NOMO-1 (cell line): ENCODE data around the gene CLEC7A.
A peak's percentile ranks its signal among the peaks of the same experiment; 100 is the strongest.

ENCODE experiments used
- DNase-seq, 2 experiments: peaks; one replicate each; lab custom pipeline; 2025; ENCODE audit not compliant: unreplicated experiment in 2 of 2; lab: John Stamatoyannopoulos, UW

CLEC7A gene

DNA sequence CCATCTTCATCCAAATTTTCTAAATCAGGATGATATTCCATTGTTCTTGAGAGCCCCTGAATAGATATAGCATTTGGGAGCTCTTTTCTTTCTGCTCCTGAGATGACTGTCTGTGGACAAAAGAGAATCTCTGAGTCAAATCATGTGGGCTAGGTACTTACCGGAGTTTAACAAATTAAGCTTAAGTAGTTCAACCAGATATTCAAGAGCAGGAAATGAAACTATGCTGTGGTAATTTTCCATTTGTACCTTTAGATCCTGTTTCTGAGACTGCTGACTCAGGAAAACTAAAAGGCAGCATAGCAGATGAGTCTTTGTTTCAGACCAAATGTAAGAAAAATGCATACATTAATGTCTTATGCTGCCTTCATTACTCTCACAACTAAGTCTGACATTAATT is at the start of gene CLEC7A:
TSS of gene CLEC7A (minus strand) at position 158 of the 400 bp plus-strand sequence. CDS start at position 41, 117 bp downstream.
- DNase-seq: peak; percentile 48 to 93

DNA sequence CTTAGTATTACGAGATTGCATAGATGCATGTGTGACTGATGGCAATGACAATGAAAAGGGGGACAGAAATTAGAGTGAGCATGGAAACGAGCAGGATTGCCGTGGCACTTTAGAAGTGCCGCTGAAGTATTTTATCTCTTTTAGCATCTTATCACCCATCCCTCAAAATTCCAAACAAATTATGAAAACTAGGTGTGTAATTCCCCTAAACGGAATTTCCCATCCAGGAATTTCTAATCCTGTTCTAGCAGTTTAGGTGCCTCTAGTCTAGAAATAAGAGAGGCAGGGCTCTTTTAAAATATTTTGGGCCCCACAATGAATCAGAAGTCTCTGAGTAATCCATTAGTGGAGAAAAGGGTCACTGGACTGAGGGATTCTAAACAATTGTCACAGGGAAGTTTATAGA is 49.8 kb upstream of the CLEC7A start:
- DNase-seq: no peak

DNA sequence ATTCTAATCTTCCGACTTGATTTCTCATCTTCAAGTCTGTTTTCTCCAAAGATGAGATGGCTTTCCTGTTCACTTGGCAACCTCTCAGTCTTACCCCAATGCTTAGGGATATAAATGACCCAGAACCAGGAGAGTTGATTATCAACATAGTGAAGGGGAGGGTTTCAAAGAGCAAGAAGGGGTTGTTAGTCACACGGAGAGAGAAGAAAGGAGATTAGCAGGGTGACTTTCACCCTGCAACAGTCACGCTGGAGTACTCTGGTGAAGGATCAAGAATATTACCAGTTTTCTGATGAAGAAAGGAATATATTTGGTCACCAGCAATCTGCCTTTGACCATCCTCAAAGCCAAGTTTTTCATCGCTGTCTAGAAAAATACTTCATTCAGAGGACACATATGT is 48.8 kb upstream of the CLEC7A start, which contains the start of gene TMEM52B:
TSS of gene TMEM52B (plus strand) at position 212 of the 400 bp plus-strand sequence. CDS start 543 bp downstream, outside the sequence.
- DNase-seq: no peak

DNA sequence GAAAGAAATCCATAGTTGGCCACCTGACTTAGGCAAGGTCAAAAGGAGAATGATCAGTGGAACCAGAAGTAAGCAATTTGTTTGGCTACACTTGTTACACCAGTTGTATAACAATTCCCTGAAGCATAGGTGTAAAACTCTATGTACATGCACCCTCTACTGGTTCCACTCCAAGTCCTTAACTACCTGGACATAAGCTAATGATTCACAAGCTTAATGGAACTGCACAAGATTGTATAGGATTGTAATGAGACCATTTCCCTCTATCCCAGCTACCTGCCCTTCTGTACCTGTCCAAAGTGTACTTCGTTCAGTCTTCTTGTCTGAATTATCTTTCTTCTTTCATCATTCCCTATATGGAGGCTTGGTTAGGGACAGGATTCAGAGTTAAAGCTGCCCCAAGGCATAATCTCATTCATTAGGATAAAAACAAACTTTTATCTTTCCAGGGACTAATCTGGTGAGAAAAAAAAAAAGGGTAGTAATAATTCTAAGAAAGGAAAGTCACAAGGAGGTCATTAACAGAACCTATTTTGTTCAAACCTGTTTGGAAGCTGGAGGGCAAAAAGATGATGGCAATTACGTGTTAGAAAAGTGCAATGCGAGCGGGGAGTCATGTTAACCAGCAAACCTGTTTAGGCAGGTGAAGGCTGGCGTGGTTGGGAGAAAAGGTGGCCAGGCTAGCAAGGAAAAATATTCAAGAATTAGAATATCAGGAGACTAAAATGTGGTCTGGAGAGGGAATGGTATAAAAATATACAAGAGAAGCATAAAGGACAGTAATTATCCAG is 46.0 kb upstream of the CLEC7A start:
- DNase-seq: no peak

DNA sequence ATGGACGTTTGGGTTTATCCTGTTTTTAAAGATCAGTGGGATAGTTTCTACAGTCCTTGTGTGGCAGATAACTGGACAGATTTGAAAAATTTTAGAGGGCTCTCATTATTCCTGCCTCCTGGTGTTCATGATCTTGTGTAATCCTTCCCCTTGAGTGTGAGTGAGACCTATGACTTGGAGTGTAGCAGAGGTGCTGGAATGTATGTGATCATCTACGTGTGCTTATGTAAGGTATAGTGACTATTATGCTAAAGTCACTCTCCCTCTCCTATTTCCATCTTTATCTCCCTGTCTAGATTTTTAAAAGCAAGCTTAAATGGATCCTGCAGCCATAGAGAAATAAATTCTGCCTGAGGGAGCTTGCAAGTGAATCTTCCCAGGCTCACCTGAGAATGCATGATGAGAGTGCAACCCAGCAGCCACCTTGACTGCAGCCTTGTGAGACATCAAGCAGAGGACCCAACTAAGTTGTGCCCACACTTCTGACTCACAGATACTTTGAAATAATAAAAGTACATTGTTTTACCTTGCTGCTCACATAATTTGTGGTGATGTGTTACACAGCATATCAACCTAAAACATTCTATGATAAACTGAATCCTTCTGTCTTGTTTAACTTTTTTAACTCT is 45.1 kb upstream of the CLEC7A start:
- DNase-seq: no peak

DNA sequence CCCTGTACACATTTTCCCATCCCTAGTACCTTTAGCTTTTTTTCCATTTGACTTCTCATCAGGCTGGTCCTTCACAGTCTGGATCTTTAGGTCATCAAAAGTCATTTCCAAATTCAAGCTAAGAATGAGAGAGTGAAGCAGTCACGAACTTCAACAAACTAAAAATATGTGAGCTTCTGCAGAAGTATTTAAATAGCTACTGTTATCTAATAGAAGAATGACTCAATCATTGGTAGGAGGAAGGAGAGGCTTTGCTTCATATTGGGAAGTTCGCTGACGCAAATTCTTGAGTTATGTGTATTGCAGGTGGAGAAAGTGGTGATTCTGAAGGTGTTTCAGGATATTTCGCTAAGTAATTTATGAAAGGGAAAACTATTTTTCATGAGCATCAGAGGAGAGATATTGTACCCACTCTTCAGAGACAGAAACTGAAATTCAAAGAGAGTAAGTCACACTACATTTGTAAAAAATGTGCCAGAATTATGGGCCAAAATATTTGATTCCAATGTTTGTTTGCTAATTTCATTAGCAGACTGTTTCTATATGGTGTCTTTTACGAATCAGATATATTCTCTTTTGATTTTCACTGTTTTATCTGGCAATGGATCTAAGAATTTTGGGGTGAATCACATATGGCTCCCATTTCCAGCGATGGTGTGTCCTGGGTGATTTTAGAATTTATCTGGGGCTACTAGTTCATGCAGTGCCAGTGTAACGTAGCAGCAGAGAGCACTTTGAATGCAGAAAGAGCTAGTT is 42.2 kb upstream of the CLEC7A start, which contains the start of gene OLR1:
TSS of gene OLR1 (minus strand) at position 160 of the 756 bp plus-strand sequence. CDS start at position 105, 55 bp downstream.
- peak in 1 of 2 experiments; percentile 63 for DNase-seq

DNA sequence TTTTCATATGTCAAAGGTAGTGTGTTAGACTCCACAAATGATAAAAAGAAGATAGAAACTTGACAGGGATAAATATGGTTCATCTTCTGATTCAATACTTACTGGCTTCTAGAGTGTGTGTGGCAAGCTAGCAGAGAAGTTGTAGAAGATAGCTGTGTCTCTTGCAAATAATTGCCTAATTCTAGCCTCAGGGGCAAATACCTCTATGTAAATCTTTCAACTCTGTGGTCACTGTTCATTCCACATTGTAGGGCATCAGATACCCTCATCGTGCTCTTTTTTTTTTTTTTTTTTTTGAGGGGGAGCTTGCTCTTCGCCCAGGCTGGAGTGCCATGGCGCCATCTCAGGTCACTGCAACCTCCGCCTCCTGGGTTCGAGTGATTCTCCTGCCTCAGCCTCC is 40.2 kb upstream of the CLEC7A start:
- peak; percentile 67 to 72 for DNase-seq

DNA sequence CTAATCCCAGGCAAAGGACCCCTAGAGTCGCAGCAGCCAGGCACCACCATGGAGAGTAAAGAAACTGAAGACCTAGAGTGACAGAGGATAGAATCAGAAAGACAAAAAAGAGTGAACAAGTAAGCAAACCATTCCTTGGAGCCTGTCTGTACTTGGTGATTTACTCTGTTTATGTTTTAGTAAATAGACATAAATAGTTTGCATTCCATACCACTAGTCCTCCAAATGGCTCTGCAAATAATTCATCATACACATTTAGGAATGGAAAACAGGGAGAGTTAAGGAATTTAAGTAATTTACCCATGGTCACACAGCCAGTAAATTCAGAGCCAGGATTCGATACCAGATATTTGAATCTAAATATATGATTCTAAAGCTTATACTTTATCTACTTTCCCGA is 39.1 kb upstream of the CLEC7A start:
- no peak for DNase-seq

DNA sequence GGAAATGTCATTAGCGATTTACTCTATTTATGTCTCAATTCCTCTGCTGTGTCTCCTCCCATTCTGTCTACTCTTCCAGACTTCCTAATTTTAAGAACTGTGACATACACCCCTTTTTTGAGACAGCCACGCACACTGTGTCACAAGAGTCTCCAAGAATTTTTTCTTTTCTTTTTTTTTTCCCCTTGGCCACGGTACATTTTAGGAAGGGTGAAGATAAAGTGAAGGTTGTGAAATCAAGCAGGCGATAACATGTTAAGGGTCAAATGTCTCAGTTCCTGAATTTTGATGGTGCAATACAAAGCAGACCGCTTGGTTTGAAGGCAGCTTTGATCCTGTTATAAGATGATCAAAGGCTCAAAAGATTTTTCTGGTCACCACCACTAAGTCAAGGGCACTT is 37.6 kb upstream of the CLEC7A start:
- peak; percentile 76 to 97 for DNase-seq

DNA sequence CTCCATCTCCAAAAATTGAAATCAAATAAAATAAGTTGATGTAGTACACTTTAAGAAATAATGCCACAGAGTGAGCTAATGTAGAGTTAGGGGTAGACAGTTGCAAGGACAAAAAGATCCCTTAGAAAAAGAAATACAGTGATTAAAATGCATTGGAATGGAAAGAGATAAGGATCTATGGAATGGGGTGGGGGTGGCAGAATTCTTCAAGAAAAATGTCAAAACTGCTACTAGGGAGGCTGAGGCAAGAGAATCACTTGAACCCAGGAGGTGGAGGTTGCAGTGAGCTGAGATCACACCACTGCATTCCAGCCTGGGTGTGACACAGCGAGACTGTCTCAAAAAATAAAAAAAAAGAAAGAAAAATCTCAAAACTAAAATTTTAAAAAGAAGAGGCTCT is 35.4 kb upstream of the CLEC7A start:
- DNase-seq: no peak

DNA sequence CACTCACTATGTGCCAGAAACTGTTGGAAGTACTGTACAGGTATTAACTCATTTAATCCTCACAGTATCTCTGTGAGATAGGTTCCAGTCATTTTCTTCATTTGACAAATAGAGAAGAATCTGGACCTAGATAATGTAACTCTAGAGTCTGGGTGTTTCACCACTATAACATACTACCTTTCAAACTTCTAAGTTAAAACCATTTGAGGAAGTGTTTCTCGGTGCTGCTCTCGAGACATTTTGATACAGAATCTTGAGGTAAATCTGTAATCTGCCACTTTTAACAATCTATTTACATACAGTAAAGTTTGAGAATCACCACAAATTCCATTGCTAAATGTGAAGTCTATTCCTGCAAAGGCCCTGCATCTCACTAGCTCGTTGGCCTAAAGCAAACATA is 33.1 kb upstream of the CLEC7A start:
- DNase-seq: peak in 1 of 2 experiments; percentile 79

DNA sequence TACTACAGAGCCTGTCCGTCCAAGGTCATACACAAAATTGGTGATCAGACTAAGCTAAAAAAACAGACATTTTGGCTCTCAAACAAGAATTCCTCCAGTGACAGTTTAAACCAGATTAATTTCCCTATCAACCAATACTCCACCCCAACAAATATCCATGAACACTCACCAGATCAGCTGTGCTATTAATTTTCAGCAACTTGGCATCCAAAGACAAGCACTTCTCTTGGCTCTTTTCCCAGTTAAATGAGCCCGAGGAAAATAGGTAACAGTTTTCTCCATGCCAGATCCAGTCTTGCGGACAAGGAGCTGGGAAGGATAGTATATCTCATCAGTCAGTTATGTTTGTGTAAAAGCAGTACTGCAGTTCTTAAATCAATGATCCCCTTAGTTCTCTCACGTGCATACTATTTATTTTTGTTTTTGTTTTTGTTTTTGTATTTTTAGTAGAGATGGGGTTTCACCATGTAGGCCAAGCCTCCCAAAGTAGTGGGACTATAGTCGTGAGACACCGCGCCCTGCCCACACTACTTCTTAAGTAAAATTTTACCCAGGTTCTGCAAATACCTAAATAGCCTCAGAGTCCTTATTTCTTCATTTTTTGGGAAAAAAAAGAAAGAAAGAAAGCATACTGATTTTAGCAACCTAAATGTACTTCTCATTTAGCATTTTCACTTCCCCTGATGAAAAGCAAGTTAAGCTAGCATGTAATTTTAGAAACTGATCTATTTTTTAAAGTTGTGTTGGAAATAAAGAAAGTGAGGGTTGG is 30.8 kb upstream of the CLEC7A start:
- DNase-seq: peak; percentile 55 to 86

DNA sequence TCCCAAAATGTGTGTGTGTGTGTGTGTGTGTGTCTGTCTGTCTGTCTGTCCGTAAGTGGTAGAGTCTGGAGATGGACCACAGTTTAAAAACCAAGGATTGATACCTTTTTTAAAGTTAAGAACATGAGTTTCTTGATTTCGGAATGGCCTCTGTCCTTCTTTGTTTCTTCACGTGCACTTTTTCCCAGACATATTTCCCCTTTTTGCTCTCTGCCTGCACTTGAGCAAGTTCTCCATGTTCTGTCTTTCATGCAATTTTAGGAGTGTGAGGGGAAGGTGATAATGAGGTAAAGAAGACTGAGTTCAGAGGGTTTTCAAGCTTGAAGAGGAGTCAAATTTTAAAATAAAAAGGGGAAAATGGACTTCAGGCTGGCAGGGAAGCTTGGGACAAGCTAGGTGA is 29.3 kb upstream of the CLEC7A start:
- peak; percentile 10 to 24 for DNase-seq

DNA sequence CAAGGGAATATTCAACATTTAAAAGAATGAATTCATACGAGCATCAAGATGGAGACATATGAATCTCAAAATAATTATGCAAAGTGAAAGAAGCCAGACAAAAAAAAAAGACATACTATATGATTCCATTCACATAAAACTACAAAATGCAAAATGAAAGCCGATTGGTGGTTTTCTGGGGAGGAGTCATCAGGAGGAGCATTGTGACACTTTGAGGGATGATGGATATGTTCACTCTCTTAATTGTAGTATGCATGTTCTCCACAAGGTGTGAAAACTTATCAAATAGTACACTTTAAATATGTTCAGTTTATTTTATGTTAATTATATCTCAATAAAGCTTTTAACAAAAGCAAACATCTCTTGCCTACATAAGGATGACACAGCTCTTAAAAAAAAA is 28.4 kb upstream of the CLEC7A start:
- no peak for DNase-seq

DNA sequence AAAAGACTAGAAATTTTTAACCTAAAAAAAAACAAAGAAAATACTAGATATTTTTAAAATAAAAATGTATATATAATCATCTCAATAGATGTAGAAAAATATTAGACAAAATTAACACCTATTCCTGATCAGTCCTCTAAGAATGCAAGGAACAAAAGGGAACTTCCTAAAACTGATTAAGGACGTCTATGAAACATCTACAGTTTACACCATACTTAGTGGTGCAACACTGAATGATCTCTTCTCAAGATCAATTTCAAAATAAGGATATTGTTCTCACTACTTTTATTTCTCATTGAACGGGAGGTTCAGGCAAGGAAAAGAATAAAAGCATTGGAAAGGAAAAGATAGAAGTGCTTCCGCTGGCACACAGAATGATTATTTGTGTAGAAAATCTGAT is 26.0 kb upstream of the CLEC7A start:
- peak in 1 of 2 experiments; percentile 30 for DNase-seq

DNA sequence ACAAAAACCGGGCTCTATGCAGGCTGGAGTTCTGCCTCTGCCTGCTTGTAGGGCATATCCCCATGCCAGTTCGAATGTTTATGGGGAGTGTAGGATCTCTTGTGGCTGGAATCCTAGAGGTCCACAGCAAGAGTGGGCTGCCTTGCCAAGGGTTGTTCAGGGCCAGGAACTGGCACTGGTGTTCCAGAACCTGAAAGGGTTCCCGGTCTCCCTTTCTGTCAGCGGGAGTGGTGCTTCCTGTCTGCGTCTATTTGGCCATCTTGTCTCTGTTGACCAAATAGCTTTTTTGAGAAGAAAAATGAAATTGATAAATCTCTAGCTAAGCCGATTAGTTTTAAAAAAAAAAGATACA is 24.1 kb upstream of the CLEC7A start:
- DNase-seq: no peak

DNA sequence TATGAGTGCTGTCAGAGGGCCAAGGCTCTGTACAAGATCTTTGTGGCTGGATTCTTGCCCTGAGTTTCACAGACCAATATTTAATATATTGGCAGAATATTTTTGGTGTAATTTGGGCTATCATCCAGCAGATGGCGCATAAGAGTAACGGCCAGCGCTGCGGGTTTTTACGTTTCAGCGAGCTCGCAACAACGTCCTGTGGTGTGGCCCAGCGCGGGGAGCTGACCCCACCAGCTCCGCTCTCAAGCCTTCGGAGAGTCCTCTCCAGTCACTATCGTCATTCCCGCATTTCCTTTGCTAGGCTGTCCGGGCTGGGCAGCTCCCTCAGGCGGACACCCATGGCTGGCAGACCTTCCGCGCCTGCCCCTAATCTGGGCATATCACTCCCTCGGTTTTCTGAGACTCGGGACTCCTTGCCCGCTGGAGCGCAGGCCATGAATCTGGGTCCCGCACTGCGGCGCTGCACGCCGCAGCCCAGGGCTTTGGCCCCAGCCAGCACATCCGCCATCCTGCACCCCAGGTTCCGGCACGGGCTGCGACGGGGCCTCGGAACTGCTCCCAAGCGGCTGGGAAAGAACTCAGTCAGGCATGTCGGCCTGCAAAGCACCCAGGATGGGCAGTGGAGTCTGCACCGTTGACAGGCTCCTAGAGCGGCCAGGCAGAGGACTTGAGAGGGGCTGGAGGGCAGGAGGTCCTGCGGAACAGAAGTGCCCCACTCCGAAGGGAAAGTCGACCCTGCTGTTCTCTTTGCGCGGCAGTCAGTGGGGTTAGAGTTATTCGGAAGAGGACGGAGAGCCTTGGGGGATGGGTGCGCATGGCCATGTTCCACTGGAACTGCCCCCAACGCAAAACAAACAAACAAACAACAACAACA is 23.5 kb upstream of the CLEC7A start:
- peak; percentile 71 to 73 for DNase-seq

DNA sequence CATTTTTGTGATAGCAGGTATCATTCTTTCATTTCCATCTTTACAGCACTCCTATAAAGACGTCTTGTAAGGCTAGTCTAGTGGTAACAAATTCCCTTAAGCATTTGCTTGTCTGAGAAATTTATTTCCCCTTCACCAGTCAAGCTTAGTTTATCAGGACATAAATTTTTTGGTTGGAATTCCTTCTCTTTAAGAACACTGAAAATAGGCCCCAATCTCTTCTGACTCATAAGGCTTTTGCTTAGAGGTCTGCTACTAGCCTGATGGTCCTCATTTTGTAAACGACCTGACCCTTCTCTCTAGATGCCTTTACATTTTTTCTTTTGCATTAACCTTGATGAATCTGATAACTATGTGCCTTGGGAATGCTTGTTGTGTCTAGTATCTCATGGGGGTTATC is 21.6 kb upstream of the CLEC7A start:
- DNase-seq: no peak

DNA sequence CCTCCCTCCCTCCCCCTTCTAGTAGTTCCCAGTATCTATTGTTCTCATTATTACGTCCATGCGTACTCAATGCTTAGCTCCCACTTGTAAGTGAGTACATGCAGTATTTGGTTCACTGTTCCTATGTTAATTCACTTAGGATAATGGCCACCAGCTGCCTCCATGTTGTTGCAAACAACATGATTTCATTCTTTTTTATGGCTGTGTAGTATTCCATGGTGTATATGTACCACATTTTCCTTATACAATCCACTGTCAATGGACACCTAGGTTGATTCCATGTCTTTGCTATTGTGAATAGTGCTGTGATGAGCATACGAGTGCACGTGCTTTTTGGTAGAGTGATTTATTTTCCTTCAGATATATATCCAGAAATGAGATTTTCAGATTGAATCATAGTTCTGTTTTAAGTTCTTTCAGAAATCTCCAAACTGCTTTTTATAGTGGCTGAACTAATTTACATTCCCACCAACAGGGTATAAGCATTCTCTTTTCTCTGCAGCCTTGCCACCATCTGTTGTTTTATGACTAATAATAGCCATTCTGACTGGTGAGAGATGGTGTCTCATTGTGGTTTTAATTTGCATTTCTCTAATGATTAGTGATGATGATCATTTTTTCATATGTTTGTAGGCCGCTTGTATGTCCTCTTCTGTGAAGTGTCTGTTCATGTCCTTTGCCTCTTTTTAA is 17.9 kb upstream of the CLEC7A start:
- DNase-seq: no peak
